OCI-LY3 (cell line): ENCODE results near the gene SLC6A12.

Experiments used
- H2AFZ ChIP-seq: fragments of 200-600, 300-600 bp; shearing (Covaris generic); 2 replicates; pipeline ENCODE4 v1.6.0; 2014; ENCODE audit warnings: antibody characterized with exemption, low read depth, low read length
- H3K27ac ChIP-seq: fragments of 200-600, 300-600 bp; sonication (generic); 2 replicates; pipeline ENCODE4 v1.5.1; 2014; ENCODE audit warnings: mild to moderate bottlenecking, low read length, moderate library complexity, mixed read lengths
- H3K27me3 ChIP-seq: fragments of 200-600, 300-600 bp; sonication (generic); 2 replicates; pipeline ENCODE4 v1.6.1; 2014; ENCODE audit warnings: low read depth, low read length, mixed read lengths
- H3K36me3 ChIP-seq: fragments of 200-600, 300-600 bp; sonication (generic); replicated peaks from 2 replicates; pipeline ENCODE3; 2014; ENCODE audit warnings: low read depth, low read length, mixed read lengths
- H3K4me1 ChIP-seq: fragments of 300-600, 200-600 bp; sonication (generic); 2 replicates; pipeline ENCODE4 v1.6.1; 2014; ENCODE audit warnings: low read length, mixed read lengths
- H3K4me2 ChIP-seq: fragments of 200-600, 300-600 bp; sonication (generic); 2 replicates; pipeline ENCODE4 v1.6.1; 2014; ENCODE audit warnings: low read length, mixed read lengths
- H3K4me3 ChIP-seq: fragments of 300-600, 200-600 bp; sonication (generic); 2 replicates; pipeline ENCODE4 v1.5.1; 2014; ENCODE audit warnings: antibody characterized with exemption, mild to moderate bottlenecking, low read length, moderate library complexity
- H3K79me2 ChIP-seq: fragments of 300-600, 200-600 bp; shearing (Covaris generic); 2 replicates; pipeline ENCODE4 v1.6.1; 2014; ENCODE audit warnings: mild to moderate bottlenecking, low read length, mixed read lengths
- H3K9ac ChIP-seq: fragments of 300-600, 200-600 bp; shearing (Covaris generic); 2 replicates; pipeline ENCODE4 v1.6.0; 2014; ENCODE audit warnings: mild to moderate bottlenecking, low read length, moderate library complexity
- H3K9me3 ChIP-seq: fragments of 200-600, 300-600 bp; shearing (Covaris generic); 2 replicates; pipeline ENCODE4 v1.6.1; 2014; ENCODE audit warnings: low read length, mixed read lengths; ENCODE audit not compliant: insufficient read depth
- H4K20me1 ChIP-seq: fragments of 200-600, 300-600 bp; sonication (generic); 2 replicates; pipeline ENCODE4 v1.6.1; 2016; ENCODE audit warnings: low read length, mixed read lengths; ENCODE audit not compliant: insufficient read depth
- EZH2phosphoT487 ChIP-seq: fragments of 200-600 bp; shearing (Covaris generic); IDR thresholded peaks from 2 replicates; pipeline ENCODE4 v1.6.1; 2018; ENCODE audit warnings: antibody characterized with exemption, mixed run types, low read depth
- TF ChIP-seq, protein P1 (sequence below): fragments of 200-600, 300-600 bp; sonication (generic); IDR thresholded peaks from 2 replicates; pipeline ENCODE4 v1.5.1; 2014; ENCODE audit warnings: antibody characterized with exemption, low read length, low read depth

SLC6A12 gene

DNA sequence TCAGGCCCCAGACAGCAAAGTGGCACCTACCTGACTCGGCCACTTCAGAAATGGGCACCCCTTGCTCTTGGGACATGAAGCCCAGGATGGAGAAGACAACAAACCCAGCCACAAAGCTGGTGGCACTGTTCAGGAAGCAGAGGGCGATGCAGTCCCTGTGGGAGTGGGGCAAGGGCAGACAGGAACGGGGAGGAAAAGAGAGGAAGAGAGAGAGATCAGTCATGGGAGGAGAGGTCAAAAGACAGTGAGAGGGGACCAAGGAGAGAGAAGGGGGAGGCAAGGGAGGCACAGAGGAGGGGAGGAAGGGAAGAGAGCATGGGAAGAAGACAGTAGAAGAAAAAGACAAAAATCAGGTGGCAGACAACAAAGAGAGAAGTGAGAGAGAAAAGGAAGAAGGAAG, 16.6 kb downstream of the SLC6A12 start:
- Histone ChIP-seq H3K4me1 (no peaks in the 10 kb centered on the region), H3K79me2 (no peaks in the 10 kb centered on the region), H3K4me2 (no peak overlapping the region), H4K20me1 (no peaks in the 10 kb centered on the region), H3K27ac (no peak overlapping the region), H3K9ac (no peak overlapping the region), H3K27me3 (peaks cover 9% of the 10 kb centered on the region; the same call in 1 of the 2 replicates), H3K36me3 (no peaks in the 10 kb centered on the region), H2AFZ (no peak overlapping the region), H3K4me3 (no peak overlapping the region), H3K9me3 (no peaks in the 10 kb centered on the region)
- no peak for TF ChIP-seq EZH2phosphoT487
- TF ChIP-seq, protein P1, sequence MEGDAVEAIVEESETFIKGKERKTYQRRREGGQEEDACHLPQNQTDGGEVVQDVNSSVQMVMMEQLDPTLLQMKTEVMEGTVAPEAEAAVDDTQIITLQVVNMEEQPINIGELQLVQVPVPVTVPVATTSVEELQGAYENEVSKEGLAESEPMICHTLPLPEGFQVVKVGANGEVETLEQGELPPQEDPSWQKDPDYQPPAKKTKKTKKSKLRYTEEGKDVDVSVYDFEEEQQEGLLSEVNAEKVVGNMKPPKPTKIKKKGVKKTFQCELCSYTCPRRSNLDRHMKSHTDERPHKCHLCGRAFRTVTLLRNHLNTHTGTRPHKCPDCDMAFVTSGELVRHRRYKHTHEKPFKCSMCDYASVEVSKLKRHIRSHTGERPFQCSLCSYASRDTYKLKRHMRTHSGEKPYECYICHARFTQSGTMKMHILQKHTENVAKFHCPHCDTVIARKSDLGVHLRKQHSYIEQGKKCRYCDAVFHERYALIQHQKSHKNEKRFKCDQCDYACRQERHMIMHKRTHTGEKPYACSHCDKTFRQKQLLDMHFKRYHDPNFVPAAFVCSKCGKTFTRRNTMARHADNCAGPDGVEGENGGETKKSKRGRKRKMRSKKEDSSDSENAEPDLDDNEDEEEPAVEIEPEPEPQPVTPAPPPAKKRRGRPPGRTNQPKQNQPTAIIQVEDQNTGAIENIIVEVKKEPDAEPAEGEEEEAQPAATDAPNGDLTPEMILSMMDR, result no peak

DNA sequence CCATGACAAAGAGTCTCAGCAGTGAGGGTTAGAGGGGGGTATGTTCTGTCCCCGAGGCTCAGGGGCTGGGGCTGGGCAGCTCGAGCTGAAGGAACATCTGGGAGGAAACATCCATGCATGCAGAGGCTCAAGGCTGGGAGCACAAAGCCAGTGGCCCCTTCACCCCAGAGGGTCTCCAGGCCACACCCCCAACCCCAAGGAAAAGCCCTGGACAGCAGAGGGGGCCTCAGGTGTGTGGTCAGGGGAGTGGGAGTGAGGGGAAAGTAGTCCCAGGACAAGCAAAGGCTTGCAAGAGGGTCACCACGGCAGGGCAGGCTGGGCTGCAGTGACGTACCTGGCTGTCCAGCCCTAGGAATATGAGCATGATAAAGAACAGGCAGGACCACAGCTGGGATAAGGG, 17.5 kb downstream of the SLC6A12 start:
- H3K4me2 ChIP-seq, result no peak overlapping the region

DNA sequence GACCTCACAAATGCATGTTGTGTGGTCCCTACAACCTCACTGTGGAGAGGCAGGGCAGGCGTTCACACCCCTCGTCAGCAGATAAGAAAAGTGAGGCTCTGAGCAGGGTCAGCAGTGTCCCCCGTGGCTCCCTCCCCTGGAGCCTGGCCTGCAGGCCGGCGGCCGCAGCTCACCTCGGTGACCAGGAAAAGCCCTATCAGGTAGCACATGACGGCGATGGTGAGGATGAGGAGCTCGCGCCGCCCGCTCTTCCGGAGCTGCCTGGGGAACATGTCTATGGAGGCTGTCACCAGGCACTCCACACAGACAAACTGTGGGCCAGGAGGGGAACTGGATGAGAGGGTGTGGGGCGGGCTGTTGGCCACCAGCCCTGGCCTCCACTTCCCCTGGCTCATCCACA, 18.0 kb downstream of the SLC6A12 start:
- Histone ChIP-seq H2AFZ (no peak overlapping the region), H3K27me3 (peaks cover 9% of the 10 kb centered on the region; the same call in 1 of the 2 replicates), H4K20me1 (no peaks in the 10 kb centered on the region)

More for the DNA sequence above, 17.5 kb downstream of the SLC6A12 start:
- TF ChIP-seq, protein P1, result no peak
- Histone ChIP-seq H3K27ac (no peak overlapping the region), H3K9me3 (no peaks in the 10 kb centered on the region), H3K9ac (no peak overlapping the region), H3K36me3 (no peaks in the 10 kb centered on the region), H3K79me2 (no peaks in the 10 kb centered on the region), H3K4me3 (no peak overlapping the region), H2AFZ (no peak overlapping the region), H4K20me1 (no peaks in the 10 kb centered on the region), H3K4me1 (no peaks in the 10 kb centered on the region), H3K27me3 (peaks cover 9% of the 10 kb centered on the region; the same call in 1 of the 2 replicates)

DNA sequence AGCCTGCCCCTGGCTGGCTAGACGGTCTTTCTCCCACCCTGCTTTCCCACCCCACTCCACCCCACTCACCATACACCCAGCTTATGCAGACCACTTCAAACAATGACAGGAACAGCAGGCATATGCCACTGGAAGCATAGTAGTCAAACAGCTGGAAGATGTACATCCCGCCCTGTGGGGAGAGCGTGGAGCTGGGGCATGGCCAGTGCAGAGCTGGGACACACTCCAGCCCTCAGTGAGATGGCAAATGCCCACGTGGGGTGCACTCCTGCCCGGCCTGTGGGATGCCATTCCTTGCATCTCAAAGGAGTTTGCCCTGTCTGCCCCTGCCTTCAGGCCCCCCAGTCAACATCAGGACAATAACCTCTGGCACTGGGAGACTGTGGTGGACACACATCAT, 18.8 kb downstream of the SLC6A12 start:
- no peak overlapping the region for H3K27ac ChIP-seq
- H3K4me1 ChIP-seq, result no peaks in the 10 kb centered on the region
- no peak for TF ChIP-seq EZH2phosphoT487
- TF ChIP-seq, protein P1, result no peak
- no peak overlapping the region for H3K4me2 ChIP-seq
- H3K4me3 ChIP-seq, result no peak overlapping the region
- H3K9me3 ChIP-seq, result no peaks in the 10 kb centered on the region
- H2AFZ ChIP-seq, result no peak overlapping the region
- H3K9ac ChIP-seq, result no peak overlapping the region
- peaks cover 5% of the 10 kb centered on the region; the same call in 1 of the 2 replicates for H3K27me3 ChIP-seq
- H3K36me3 ChIP-seq, result no peaks in the 10 kb centered on the region
- H4K20me1 ChIP-seq, result no peaks in the 10 kb centered on the region
- H3K79me2 ChIP-seq, result no peaks in the 10 kb centered on the region

More for the DNA sequence above, 18.0 kb downstream of the SLC6A12 start:
- Histone ChIP-seq H3K4me3 (no peak overlapping the region), H3K9me3 (no peaks in the 10 kb centered on the region), H3K4me2 (no peak overlapping the region), H3K79me2 (no peaks in the 10 kb centered on the region), H3K4me1 (no peaks in the 10 kb centered on the region), H3K36me3 (no peaks in the 10 kb centered on the region), H3K27ac (no peak overlapping the region), H3K9ac (no peak overlapping the region)
- TF ChIP-seq, protein P1, result no peak
- TF ChIP-seq EZH2phosphoT487, result no peak
